ENCODE data around the gene OR5AN1. TPM values are rescaled to one million over a fixed set of nuclear protein-coding genes. Genes with fewer than 3 reads are reported as not detected.

The OR5AN1 gene
- total RNA-seq, 2 experiments from 2014 or later = not detected

DNA sequence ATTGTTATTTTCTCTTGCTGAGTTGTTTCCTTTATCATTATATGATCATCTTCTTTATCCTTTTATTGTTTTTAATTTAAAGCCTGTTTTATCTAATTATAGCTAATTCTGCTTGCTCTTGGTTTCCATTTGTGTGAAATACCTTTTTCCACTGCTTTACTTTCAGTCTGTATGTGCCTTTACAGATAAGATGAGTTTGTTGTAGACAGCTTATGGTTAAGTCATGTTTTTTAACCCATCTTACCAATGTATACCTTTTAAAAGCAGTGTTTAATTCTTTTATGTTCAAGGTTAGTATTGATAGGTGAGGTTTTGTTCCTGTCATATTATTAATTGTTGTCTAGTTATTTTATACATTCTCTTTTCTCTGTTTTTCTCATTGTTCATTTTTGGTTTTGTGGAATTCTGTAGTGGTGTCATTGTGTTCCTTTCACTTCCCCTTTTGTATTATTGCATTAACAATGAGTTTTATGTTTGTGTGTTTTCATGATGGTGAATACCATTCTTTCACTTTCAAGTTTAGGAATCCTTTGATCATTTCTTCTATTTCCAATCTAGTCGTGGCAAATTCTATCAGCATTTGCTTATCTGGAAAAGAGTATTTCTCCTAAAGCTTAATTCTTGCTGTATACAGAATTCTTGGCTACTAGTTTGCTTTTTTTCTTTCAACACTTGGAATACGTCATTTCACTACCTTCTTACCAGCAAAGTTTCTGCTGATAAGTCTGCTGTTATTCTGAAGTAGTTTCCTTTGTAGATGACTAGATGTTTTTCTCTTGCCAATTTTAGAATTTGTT, 21.8 kb downstream of the OR5AN1 start:
- intact Hi-C loops (cut with micrococcal nuclease) = no loop called here
- ChIA-PET POLR2A (no interaction called here), CTCF (no interaction called here)
- Mint-ChIP-seq H3K4me3 (no peak overlapping the region), H3K9me3 (peaks cover 6% of the 10 kb centered on the region), H3K36me3 (ENCODE audit: low read depth) (no peaks in the 10 kb centered on the region), H3K4me1 (ENCODE audit: low read depth) (no peaks in the 10 kb centered on the region), H3K27me3 (peaks cover 1% of the 10 kb centered on the region), H3K27ac (no peak overlapping the region)
- DNase-seq (no peak), ATAC-seq (no peak)
- TF ChIP-seq, protein P1, sequence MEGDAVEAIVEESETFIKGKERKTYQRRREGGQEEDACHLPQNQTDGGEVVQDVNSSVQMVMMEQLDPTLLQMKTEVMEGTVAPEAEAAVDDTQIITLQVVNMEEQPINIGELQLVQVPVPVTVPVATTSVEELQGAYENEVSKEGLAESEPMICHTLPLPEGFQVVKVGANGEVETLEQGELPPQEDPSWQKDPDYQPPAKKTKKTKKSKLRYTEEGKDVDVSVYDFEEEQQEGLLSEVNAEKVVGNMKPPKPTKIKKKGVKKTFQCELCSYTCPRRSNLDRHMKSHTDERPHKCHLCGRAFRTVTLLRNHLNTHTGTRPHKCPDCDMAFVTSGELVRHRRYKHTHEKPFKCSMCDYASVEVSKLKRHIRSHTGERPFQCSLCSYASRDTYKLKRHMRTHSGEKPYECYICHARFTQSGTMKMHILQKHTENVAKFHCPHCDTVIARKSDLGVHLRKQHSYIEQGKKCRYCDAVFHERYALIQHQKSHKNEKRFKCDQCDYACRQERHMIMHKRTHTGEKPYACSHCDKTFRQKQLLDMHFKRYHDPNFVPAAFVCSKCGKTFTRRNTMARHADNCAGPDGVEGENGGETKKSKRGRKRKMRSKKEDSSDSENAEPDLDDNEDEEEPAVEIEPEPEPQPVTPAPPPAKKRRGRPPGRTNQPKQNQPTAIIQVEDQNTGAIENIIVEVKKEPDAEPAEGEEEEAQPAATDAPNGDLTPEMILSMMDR (IDR thresholded peaks at IDR 0.05) = no peak

DNA sequence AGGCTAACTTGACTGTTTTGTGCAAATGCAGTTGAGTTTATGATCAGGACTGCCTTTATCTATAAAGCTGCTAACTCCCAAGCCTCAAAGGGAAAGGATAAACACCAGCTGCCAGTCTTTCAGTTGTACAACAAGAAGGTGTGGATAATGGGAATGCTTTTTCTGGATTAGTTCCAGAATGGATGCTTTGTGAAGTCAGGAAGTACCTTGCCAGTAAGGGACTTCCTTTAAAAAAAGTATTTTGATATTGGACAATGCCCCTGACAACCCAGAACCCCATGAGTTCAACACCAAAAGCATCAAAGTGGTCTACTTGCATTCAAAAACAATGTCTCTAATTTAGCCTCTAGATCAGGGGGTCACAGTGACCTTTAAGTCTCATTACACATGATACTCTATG, 35.5 kb downstream of the OR5AN1 start:
- DNase-seq (no peak), ATAC-seq (no peak)
- H3K27me3 Mint-ChIP-seq = peaks cover 2% of the 10 kb centered on the region
- ChIA-PET POLR2A (no interaction called here), CTCF (interaction anchor here (1.2 kb wide), 1 partner anchor 35 kb away, joined by 3 read pairs; no protein-coding TSS in a partner anchor)
- TF ChIP-seq, protein P1 (IDR thresholded peaks at IDR 0.05) = no peak
- intact Hi-C loops (cut with micrococcal nuclease) = no loop called here
- H3K9me3 Mint-ChIP-seq = no peaks in the 10 kb centered on the region
- H3K4me3 Mint-ChIP-seq = no peak overlapping the region
- no peaks in the 10 kb centered on the region for H3K36me3 Mint-ChIP-seq (ENCODE audit: low read depth)
- H3K4me1 Mint-ChIP-seq (ENCODE audit: low read depth) = no peaks in the 10 kb centered on the region
- H3K27ac Mint-ChIP-seq = no peak overlapping the region

DNA sequence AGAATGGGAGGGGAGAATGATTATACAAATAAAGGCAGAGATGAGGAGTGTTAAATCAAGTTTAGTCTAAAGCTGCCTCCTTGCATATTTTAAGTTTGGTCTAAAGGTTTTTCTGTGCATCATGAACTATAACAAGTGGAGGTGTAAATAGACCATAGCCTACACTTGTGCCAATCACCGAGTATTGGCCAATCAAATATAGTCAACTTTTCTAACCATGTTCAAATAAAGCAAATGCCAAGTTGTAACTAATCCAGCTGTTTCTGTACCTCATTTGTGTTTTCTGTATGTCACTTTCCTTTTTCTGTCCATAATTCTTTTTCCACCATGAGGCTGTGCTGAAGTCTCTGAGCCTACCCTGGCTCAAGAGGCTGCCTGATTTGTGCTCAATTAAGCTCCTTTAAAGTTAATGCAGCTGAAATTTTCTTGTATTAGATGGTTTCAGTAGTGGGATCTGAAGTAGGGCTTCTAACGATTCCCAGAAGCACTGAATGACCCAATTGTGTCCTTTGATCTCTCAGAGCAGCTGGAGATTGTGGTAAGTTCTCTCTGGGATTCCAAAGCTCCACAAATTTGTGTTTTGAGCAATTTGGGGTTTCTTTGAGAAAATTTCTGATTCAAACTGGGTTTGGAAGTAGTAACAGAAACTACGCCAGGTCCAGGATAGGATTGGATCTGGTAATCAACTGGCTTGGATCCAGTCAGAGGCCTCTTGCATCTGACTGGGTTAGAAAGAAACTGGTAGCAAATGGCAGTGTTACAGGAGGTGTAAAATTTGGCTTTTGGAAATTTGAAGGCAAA, 42.0 kb downstream of the OR5AN1 start:
- H3K36me3 Mint-ChIP-seq (ENCODE audit: low read depth) = no peaks in the 10 kb centered on the region

DNA sequence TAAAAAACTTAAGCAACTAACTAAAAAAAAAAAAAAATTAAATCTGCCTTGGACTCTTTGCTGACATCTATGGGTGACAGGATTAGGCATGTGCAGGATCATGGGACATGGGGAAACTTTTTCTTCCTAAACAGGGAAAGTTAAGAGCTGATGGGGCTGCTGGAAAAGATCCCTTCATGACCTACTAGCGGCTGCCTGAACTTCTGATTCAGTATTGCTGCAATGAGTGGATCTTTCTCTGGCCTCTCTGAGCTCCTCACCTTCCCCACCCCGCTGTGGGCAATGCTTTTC, 42.5 kb downstream of the OR5AN1 start:
- H3K36me3 Mint-ChIP-seq (ENCODE audit: low read depth) = no peaks in the 10 kb centered on the region
- DNase-seq = no peak
- TF ChIP-seq, protein P1 (IDR thresholded peaks at IDR 0.05) = no peak
- H3K27me3 Mint-ChIP-seq = peaks cover 3% of the 10 kb centered on the region
- no peak overlapping the region for H3K4me3 Mint-ChIP-seq
- intact Hi-C loops (cut with micrococcal nuclease) = no loop called here
- no peak overlapping the region for H3K27ac Mint-ChIP-seq
- ATAC-seq = no peak
- ChIA-PET POLR2A (no interaction called here), CTCF (interaction anchor here (2.1 kb wide), 1 partner anchor 28 kb away, joined by 7 read pairs; no protein-coding TSS in a partner anchor)
- H3K4me1 Mint-ChIP-seq (ENCODE audit: low read depth) = no peaks in the 10 kb centered on the region
- H3K9me3 Mint-ChIP-seq = peaks cover 9% of the 10 kb centered on the region

More for the DNA sequence above, 42.0 kb downstream of the OR5AN1 start:
- peaks cover 9% of the 10 kb centered on the region for H3K9me3 Mint-ChIP-seq
- TF ChIP-seq, protein P1 (IDR thresholded peaks at IDR 0.05) = no peak
- DNase-seq = no peak
- CTCF ChIA-PET = interaction anchor here (2.1 kb wide), 1 partner anchor 29 kb away, joined by 7 read pairs; no protein-coding TSS in a partner anchor
- POLR2A ChIA-PET = no interaction called here
- no peak overlapping the region for H3K4me3 Mint-ChIP-seq
- ATAC-seq = no peak
- no peaks in the 10 kb centered on the region for H3K4me1 Mint-ChIP-seq (ENCODE audit: low read depth)
- H3K27ac Mint-ChIP-seq = no peak overlapping the region
- intact Hi-C loops (cut with micrococcal nuclease) = no loop called here
- no peaks in the 10 kb centered on the region for H3K27me3 Mint-ChIP-seq

DNA sequence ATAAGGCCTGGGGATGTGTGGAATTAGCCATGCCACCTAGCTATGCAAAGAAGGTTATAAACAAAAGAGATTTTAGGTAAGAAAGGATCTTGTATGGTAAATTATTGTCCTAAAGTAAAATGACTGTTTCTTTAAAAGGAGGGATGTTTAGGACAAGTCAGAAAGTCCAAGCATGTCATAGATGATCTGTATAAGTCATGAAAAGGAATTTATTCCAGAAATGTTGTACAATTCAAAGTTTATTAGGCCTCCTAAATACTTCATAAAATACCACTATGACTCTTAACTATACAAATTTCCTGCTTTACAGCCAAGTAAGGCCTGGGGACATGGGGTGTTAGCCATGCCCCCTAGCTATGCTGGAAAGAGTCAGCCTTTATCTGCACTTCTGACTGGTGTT, 44.9 kb downstream of the OR5AN1 start:
- H3K36me3 Mint-ChIP-seq (ENCODE audit: low read depth) = no peaks in the 10 kb centered on the region
- intact Hi-C loops (cut with micrococcal nuclease) = no loop called here
- TF ChIP-seq, protein P1 (IDR thresholded peaks at IDR 0.05) = no peak
- H3K9me3 Mint-ChIP-seq = peaks cover 13% of the 10 kb centered on the region
- H3K27ac Mint-ChIP-seq = no peak overlapping the region
- ATAC-seq (no peak), DNase-seq (no peak)
- no peaks in the 10 kb centered on the region for H3K4me1 Mint-ChIP-seq (ENCODE audit: low read depth)
- peaks cover 3% of the 10 kb centered on the region for H3K27me3 Mint-ChIP-seq
- ChIA-PET CTCF (no interaction called here), POLR2A (no interaction called here)
- H3K4me3 Mint-ChIP-seq = no peak overlapping the region
